Endodermal cell (in vitro differentiated cells): Measurements from ENCODE around the gene ELMO1. TPM values are rescaled to one million over a fixed set of nuclear protein-coding genes. Genes with fewer than 3 reads are reported as not detected.

Experiments used
- DNase-seq: peaks from one replicate; pipeline ENCODE4 v3.0.0-alpha.2; 2017
- H3K27ac ChIP-seq: 2 replicates; pipeline ENCODE4 v1.5.1; 2013; ENCODE audit warnings: mild to moderate bottlenecking, low read depth, low read length, moderate library complexity
- H3K27me3 ChIP-seq: 2 replicates; pipeline ENCODE4 v1.6.1; 2013; ENCODE audit warnings: mild to moderate bottlenecking, low read length, moderate library complexity; ENCODE audit not compliant: insufficient read depth, control insufficient read depth, poor library complexity, severe bottlenecking
- H3K36me3 ChIP-seq: 2 replicates; pipeline ENCODE4 v1.7.0; 2013; ENCODE audit warnings: mild to moderate bottlenecking, low read length, moderate library complexity; ENCODE audit not compliant: control insufficient read depth, insufficient read depth
- H3K4me1 ChIP-seq: one replicate; pipeline ENCODE4 v1.7.0; 2013; ENCODE audit warnings: low read length; ENCODE audit not compliant: control insufficient read depth, insufficient read depth
- H3K4me3 ChIP-seq: 2 replicates; pipeline ENCODE4 v1.5.1; 2013; ENCODE audit warnings: mild to moderate bottlenecking, low read length, moderate library complexity
- H3K9ac ChIP-seq: 2 replicates; pipeline ENCODE4 v1.6.1; 2013; ENCODE audit warnings: mild to moderate bottlenecking, low read length, moderate library complexity; ENCODE audit not compliant: poor library complexity, severe bottlenecking; ENCODE audit errors: extremely low read depth
- H3K9me3 ChIP-seq: 2 replicates; pipeline ENCODE4 v1.6.1; 2013; ENCODE audit warnings: mild to moderate bottlenecking, low read length, moderate library complexity; ENCODE audit not compliant: control insufficient read depth
- H3K27ac Mint-ChIP-seq: 2 replicates; pipeline ENCODE4 v1.8.0; 2020; ENCODE audit warnings: mixed read lengths
- H3K27me3 Mint-ChIP-seq: 2 replicates; pipeline ENCODE4 v1.8.0; 2021; ENCODE audit warnings: mild to moderate bottlenecking, mixed read lengths; ENCODE audit not compliant: insufficient read depth
- H3K36me3 Mint-ChIP-seq: 2 replicates; pipeline ENCODE4 v1.8.0; 2020; ENCODE audit warnings: low read depth, mixed read lengths
- H3K4me1 Mint-ChIP-seq: 2 replicates; pipeline ENCODE4 v1.8.0; 2020; ENCODE audit warnings: mixed read lengths
- H3K4me3 Mint-ChIP-seq: 2 replicates; pipeline ENCODE4 v1.8.0; 2020; ENCODE audit warnings: mild to moderate bottlenecking, moderate library complexity, mixed read lengths
- H3K9me3 Mint-ChIP-seq: 2 replicates; pipeline ENCODE4 v1.8.0; 2020; ENCODE audit warnings: mild to moderate bottlenecking, mixed read lengths
- CTCF ChIP-seq: fragments of 200-600 bp; sonication (generic); conservative IDR thresholded peaks from 2 replicates; pipeline ENCODE4 v1.5.0; 2021; ENCODE audit warnings: antibody characterized with exemption, mild to moderate bottlenecking
- WGBS, 2 experiments: methylation state at CpG; one replicate each; pipeline versions ENCODE4 v1.1.5 to v1.1.7; 2013; ENCODE audit warnings: missing lambda C conversion rate in 2 of 2, mixed read lengths in 1 of 2; ENCODE audit not compliant: insufficient coverage in 1 of 2, insufficient read length in 1 of 2; 5-methylcytosine and 5-hydroxymethylcytosine counted together
- total RNA-seq, 2 donors: library from RNA; stranded (reverse); fragmentation: NEBNext Ultra II Directional in 1 of 2; extraction: Animal tissue kit (Norgen Biotek cat#: 25700) in 1 of 2; gene quantifications; 2 replicates in 1 of 2; 3 replicates in 1 of 2; pipeline ENCODE4 v1.2.1, GENCODE V29; 2021

ELMO1 gene
- total RNA-seq, 2 donors from 2014 or later = 120 to 131 TPM

DNA sequence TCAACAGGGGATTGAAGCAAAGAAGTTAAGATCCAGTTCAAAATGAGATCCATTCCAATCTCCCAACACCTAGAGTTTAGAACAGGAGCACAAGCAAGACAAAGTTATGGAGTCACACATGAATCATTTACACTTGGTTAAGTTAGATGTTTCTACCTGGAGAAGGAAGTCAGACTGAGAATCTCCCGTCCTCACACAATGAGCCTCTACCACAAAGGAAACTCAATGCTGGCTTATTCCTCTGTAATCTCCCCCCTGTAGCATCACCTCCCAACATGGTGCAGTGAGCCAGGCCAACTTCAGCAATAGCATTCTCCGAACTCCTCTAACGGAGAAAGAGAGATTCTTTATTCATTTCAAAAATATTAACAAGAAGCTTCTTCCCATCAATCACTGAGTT lies 82.2 kb downstream of the ELMO1 start:
- no peak overlapping the region for H3K4me3 Mint-ChIP-seq

DNA sequence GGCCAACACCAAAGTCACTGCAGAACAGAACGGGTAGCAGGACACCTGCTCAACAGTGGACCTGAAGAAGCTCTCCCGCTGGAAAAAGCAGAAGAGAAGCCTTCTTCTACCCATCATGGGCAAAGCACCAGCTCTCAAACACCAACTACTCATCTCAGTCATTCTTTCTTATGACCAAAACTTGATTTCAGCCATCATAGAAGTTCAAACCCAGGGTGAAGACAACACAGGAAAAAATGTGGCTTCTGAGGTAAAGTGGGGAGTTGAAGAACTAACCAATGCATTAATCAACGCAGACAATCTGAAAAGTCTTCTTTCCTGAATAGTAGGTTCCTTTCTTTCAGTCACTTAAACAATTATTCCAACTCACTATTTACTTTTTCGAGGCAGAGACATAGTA lies 83.3 kb downstream of the ELMO1 start:
- Mint-ChIP-seq H3K36me3 (peaks cover 22% of the 10 kb centered on the region), H3K27ac (no peak overlapping the region), H3K4me3 (no peak overlapping the region), H3K4me1 (peaks cover 50% of the 10 kb centered on the region), H3K27me3 (no peaks in the 10 kb centered on the region), H3K9me3 (no peaks in the 10 kb centered on the region)
- Histone ChIP-seq H3K4me3 (no peak overlapping the region), H3K9ac (no peak overlapping the region), H3K9me3 (peaks cover 5% of the 10 kb centered on the region), H3K4me1 (peaks cover 13% of the 10 kb centered on the region), H3K27ac (no peak overlapping the region), H3K36me3 (no peaks in the 10 kb centered on the region), H3K27me3 (no peaks in the 10 kb centered on the region)
- TF ChIP-seq CTCF = no peak
- DNase-seq = no peak
- 95% methylated on average over 4 of the region's 4 CpGs; no CpG with 5 or more reads in 1 of the 2 experiments for WGBS, 2 experiments

More for the DNA sequence above, 82.2 kb downstream of the ELMO1 start:
- Mint-ChIP-seq H3K9me3 (no peaks in the 10 kb centered on the region), H3K27ac (peak overlapping the region; percentile 3), H3K4me1 (peaks cover 56% of the 10 kb centered on the region), H3K27me3 (no peaks in the 10 kb centered on the region), H3K36me3 (peaks cover 22% of the 10 kb centered on the region)
- H3K4me1 ChIP-seq = peaks cover 15% of the 10 kb centered on the region
- no peak overlapping the region for H3K4me3 ChIP-seq
- TF ChIP-seq CTCF = no peak
- 94% methylated on average over 3 of the region's 3 CpGs; no CpG with 5 or more reads in 1 of the 2 experiments for whole genome bisulfite sequencing, 2 experiments
- H3K9me3 ChIP-seq = peaks cover 5% of the 10 kb centered on the region
- H3K27me3 ChIP-seq = no peaks in the 10 kb centered on the region
- H3K27ac ChIP-seq = no peak overlapping the region
- no peak overlapping the region for H3K9ac ChIP-seq
- H3K36me3 ChIP-seq = no peaks in the 10 kb centered on the region
- peak; percentile 19 for DNase-seq

- Histone ChIP-seq H3K27me3 (no peaks in the 10 kb centered on the region), H3K4me3 (no peak overlapping the region), H3K4me1 (peaks cover 17% of the 10 kb centered on the region), H3K9me3 (peaks cover 5% of the 10 kb centered on the region), H3K9ac (no peak overlapping the region), H3K36me3 (no peaks in the 10 kb centered on the region), H3K27ac (no peak overlapping the region)
- H3K27me3 Mint-ChIP-seq = no peaks in the 10 kb centered on the region
- DNase-seq = no peak
- 86 to 88% methylated on average over 5 to 8 of the region's 8 CpGs for WGBS, 2 experiments
- no peaks in the 10 kb centered on the region for H3K9me3 Mint-ChIP-seq
- H3K4me3 Mint-ChIP-seq = no peak overlapping the region
- peaks cover 22% of the 10 kb centered on the region for H3K36me3 Mint-ChIP-seq
- no peak overlapping the region for H3K27ac Mint-ChIP-seq
- no peak for TF ChIP-seq CTCF
- peaks cover 50% of the 10 kb centered on the region for H3K4me1 Mint-ChIP-seq
These were observed 83.8 kb downstream of the ELMO1 start for GRCh38 chr7:37364856-37365255.
